Fibroblast of upper back skin (primary cell): ENCODE data around the gene LRRC71.

Source experiments
- DNase-seq: peaks from one replicate; pipeline ENCODE4 v3.0.0-alpha.2; 2013

The LRRC71 gene

DNA sequence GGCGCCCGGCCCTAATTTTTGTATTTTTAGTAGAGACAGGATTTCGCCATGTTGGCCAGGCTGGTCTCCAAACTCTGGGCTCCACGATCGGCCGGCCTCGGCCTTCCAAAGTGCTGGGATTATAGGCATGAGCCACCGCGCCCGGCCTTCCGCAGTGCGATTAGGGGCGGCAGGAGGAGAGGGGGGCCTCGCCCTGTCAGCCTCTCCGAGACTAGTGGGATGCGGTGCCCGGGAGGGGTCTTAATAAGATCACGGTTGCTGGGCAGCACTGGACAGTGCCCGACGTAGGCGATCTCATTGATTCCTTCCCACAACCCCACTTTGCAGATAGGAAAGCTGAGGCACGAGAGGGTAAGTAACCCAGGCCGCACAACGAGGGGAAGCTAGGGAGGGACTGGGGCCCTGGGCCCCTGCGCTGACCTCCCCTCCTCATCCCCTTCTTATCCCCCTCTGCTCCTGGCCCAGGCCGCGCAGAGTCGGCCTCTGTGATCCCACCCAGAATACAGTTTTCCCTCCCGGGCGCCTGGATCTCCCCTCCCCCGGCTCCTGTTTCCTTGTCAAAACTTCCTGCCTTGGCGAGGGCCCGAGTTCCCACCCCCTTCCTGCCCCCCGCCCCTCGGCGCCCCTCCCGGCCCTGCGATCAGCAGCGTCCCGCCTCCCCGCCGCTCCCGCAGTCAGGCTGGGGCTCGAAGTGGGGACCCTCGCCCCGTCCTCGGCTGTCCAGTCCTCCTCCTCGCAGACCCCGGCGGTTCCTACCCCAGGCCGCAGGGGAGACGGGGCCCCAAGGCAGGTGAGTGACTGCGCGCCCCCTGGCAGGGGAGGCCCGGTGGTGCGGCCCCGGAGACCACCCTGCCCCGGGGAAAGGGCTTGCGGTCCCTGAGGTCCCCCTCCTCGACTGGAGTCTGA, 27.1 kb upstream of the LRRC71 start, which contains the start of gene PEAR1:
PEAR1 (plus strand) TSS at position 671 of the 906 bp plus-strand sequence. CDS start 10,209 bp downstream, outside the sequence.
- peak; percentile 68 for DNase-seq

DNA sequence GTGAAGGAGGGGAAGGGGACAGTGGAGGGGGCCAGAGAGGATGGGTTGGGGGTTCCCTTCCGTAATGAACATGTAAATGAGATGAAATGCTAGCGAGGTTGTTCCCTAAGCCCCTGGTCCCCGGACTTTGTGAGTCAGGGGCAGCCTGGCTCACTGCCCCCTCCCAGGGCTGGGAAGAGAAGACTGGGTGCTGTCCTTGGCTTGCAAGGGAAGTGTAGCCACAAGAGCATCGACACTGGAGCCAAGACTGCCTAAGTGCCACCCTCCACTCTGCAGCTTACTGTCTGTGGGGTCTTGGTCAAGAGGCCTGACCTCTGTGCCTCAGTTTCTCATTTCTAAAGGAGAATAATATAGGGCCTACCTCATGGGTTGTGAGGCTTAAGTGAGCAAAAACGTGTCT, 26.4 kb upstream of the LRRC71 start:
- no peak for DNase-seq

DNA sequence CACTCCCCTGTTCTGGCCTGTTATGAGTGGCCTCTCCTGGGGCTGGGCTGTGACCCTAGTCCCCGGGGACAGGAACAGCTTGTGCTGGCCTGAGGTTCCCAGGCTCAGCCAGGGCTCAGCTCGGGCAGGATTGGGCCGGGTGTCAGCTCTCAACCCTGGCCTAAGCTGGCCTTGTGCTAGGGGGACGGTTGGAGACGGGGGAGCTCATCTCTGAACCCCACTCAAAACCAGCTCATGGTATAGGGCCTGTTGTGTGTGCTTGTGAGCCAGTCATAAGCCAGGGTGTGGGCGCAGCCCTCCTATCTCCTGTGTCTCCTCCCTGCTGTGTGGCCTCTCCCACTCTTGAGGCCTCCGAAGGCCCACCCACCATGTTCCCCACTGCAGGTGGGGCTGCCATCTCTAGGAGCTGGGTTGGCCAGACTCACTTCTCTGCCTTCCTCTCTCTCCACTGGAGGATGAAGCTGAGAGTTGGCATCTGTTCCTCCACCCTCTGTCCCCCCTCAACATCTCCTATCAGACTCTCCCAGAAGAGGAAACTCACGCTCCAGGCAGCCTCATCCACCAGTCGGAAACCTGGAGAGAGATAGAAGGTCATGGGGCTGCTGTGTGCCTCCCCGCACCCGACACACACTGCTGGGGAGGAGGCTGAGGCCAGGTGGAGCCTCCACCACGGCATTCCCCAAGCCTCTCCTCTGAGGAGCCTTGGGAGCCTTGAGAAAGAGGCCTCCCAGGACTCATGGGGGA, 25.5 kb upstream of the LRRC71 start:
- DNase-seq, result peak; percentile 57

DNA sequence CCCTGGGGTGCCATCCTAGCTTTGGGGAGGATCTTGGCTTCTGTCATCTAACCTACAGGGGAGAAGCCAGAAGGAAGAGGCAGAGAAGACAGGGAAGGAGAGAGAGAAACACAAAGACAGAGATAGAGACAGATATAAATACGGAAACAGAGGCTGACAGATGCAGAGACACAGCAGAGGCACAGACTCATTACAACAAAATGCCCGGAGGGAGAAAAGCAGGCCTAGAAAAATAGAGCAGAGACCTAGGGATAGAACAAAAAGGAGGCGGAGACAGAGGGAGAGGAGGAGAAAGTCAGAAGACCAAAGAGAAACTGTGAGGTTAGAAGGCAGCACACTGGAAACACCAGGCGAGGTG, 25.0 kb upstream of the LRRC71 start:
- peak; percentile 44 for DNase-seq

DNA sequence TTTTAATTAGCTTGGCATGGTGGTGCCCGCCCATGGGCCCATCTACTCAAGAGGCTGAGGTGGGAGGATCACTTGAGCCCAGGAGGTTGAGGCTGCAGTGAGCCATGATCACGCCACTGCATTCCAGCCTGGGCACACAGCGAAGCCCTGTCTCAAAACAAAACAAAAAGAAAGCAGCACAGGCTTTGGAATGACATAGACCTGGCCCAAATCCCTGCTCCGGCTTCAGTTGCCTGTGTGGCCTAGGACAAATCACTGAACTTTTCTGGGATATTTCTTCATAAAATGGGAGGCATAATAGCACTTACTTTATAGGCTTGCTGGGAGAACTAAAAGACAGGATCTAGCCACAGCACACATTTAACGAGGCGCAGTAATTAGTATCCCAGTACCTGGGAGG, 24.5 kb upstream of the LRRC71 start:
- no peak for DNase-seq

DNA sequence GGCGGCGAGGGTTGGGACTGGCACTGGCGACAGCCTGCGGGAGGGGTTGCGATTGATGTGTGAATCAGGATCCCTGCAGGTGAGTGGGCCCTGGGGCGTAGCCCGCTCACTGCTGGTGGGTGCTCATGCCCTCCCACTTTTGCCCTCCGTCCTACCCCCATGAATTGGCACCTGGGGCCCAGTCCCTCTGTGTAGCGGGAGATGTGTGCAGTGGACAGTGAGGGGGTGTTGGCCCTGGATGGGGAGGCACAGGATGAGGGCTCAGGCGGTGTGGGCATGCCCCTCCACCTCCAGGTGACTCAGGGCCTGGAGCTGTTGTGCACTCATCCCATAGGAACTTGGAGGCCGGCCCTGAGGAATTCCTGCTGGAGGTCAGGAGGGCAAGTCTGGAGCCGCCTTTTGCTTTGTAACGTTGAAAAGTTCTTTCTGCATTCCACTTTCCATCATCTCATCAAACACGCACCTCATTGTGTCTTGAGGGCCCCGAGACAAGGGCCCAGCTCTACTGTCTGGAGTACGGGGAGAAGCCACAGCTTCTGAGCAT, 23.9 kb upstream of the LRRC71 start:
- DNase-seq, result peak; percentile 96

DNA sequence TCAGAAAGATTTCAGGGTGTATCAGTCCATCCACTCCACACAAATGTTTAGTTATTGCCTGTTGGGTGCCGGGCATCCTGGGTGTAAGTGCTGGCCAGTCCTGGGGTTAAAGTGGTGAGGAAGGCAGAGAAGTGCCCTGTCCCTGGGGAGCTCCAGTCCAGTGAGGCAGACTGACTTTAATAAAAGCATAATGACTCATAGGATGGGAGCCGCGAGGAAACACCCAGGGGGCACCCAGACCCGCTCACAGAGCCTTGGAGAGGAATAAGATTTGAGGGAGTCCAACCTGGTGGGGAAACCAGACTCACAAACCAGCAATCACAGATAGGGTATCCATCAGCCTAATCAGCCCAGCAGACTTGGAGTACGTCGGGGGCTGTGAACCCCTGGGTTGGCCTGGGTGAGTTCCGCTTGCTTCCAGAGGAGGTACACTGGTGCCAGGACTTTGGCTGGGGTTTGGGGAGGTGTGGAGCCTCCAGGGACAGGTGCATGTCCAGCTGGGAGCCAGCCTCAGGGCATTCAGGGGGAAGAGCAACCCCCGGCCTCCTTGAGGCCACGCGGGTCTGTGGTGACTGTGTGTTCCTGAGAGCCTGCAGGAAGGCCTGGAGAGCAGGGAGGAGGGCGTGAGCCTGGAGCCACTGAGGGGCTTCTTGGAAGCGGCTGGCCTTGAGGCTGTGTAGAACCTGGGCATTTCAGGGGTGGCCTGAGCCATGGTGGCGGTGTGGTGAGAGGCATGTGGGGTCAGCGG, 23.2 kb upstream of the LRRC71 start:
- DNase-seq, result peak; percentile 77

DNA sequence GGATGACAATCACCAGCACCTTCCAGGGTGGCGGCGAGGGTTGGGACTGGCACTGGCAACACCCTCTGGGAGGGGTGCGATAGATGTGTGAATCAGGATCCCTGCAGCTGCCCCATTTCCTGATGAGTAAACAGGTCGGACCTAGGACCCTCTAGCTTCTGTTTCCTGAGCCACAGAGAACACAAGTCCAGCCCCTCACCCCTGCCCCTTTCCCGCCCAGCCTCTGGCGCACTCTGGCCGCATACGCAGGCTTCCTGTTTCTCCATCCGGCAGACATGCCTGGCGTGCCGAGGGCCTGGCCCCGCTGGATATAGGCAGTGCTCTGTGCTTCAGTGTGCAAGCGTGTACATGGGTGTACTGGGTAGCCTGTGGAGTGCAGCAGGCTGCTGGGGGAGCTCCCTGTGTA, 22.3 kb upstream of the LRRC71 start:
- DNase-seq, result peak; percentile 68

DNA sequence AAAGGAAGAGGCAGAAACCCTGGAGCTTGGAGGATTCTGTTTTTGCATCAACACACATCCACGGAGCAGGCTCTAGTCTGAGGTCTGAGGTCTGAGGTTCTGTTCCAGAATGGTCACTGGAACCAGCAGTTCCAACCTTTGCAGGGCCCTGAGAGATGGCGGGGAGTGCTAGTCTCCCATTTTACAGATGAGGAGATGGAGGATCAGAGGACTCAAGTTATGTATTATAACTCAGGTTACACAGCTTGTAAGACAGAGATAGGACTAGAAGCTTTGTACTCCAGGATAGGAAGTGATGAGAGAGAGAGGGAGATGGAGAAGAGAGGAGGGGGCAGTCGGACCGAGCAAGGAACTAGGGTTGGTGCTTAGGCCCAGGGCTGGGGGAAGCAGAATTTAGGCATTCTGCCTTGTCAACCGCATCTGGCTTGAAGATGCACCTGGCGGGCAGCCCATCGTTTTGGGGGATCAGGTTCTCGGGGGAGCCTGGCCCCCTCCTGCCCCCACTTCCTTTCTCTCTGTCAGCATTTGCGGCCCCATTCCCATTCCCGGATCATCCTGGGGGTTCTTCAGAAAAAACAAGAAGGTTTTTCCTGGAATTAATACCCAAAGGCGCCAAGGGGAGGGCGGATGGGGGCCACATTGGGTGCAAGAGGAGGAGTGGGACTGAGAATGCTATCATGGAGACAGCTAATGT, 21.3 kb upstream of the LRRC71 start:
- DNase-seq, result no peak

DNA sequence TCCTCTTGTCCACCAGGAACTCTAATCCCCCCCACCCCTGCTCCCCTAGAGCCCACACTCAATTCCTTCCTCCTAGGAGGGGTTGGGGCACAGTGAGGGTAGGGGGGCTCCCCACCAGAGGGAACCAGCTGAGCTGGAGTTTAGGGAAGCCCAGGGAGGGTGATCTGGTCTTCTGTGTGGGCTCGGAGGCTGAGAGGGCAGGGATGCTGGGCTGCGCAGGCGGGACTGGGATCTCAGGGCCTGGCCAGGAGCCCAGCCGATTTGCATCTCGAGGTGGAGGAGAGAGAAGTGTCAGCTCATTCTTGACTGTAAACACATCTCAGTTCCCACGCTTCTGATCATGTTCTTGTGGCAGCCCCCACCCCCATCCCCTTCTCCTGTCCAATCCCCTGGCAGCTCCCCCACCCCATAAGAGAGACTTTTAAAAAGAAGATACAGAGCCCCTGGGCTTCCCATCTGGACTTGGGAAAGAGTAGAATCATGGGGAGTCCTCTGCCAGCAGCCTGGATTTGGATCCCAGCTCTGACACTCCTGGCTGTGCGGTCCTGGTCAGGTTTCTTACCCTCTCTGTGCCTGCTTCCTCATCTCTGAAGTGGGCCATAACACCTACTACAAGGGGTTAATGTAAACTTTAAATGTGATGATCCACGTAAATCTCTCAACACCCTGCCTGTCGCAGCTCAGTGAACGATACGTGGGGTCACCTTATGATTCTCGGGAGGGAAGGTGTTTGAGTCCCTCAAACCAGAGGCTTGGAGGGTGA, 20.3 kb upstream of the LRRC71 start:
- DNase-seq, result peak; percentile 66

DNA sequence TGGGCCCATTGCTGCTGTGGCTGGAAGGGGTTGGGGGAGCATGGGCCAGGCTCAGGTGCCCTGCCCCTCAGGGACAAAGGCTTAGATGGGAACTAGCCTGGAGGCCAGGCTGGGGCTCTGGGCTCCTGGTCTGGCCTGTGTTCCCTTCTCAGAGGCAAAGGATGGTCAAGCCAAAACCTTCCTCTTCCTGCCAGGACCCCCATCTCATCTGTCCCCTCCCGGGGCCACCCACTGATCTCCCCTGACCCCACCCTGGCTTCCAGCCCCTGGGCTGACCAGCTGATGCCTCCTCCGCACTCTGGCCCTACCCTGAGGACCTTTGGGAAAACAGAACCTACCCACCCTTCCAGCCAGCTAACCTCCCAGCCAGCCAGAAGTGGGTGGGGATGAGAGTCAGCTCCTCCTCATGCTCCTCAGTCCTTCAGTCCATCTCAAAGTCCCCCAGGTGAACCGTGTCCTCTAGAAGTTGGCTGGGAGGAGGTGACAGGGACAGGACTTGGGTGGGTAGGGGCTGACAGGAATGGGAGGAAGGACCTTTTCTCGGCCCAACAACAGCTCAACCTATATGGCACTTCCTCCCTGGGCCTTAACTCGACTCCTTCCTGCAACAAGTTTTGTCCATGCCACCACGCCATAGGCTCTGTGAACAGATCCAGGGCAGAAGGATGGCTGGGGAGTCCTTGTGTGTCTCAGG, 19.4 kb upstream of the LRRC71 start:
- DNase-seq, result no peak

DNA sequence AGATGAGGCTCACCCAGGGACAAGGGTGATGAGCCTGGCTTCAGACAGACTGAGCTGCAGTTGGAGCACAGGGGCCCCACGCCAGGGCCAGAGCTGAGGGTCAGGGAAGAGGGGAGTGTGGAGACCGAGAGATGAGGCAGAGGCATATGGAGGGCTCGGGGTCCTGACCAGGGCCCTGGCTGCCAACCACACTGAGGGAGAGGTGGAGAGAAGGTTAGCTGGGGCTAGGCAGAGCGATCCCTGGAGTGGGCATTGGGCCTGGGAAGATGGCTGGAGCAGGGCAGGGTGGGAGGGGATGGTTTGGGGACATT, 18.9 kb upstream of the LRRC71 start:
- no peak for DNase-seq

DNA sequence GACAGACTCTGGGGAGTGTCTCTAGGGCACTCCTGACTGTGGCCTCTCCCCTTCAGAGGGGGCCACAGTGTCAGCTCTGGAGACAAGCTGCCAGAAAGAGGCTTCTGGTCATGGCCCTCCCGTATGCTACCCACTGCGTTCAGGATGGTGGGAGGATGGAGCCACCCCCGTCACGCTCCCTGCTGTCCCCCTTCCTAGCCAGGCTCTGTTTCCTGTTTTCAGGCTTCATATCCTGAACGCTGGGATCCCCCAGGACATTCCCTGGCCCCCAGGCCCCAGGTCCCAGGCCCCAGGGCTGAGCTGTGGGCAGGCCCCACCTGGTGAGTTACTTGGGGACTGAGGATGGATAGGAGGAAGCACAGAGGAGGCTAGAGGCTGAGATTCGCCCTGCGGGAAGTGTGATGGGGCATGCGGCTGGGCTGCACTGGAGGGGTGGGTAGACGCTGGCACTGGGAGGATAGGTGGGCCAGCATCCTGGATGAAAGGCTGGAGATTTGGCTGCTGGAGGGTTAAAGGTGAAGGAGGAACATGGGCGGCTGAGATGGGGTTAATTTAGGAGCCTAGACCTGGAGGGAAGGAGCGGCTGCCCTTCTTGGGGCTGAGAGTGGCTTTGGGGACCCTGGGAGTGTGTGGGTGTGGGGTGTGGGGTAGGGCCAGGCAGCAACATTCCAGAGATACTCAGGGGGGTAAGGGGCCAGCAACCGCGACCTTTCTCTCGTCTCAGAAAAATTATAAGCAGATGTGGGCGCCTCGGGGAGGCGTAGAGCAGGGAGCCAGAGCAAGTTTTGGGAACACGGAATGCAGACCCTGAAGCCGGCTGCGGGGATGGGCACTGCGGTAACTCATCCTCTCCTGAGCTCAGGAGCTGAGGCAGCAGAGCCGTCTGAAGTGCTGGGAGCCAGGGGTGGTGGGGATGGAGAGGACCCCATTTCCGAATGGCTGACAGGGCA, 18.2 kb upstream of the LRRC71 start:
- DNase-seq, result peak; percentile 86

DNA sequence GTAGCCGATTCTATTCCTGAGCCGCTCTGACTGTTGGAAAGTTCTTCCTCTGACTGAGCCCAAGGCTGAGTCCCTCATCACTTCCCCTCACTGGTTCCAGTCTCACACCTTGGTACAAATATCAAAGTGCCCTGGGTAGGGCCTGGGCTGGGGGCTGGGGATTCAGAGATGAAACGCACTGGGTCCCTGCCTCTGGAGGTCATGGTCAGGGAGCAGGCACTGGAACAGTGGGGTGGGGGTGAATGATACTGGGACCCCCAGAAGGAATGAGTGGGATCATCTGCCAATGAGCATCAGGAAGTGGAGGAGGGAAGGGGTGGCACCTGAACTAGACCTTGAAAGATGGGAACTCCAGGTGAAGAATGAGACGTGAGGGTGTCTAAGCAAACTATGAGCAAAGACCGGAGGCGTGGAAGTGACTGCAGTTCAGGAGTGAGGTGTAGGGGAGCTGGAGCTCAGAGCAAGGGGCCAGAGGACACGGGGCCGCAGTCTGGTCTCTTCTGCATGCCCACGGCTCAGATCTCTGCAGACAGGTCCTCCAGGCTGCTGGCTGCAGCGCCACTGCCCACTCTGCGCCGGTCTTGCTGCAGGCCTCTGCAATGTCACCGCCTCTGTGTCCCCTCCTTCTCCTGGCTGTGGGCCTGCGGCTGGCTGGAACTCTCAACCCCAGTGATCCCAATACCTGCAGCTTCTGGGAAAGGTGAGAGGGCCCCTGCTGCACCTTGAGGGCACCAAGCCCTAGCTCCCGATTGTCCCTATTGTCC, 16.9 kb upstream of the LRRC71 start:
- DNase-seq, result no peak

DNA sequence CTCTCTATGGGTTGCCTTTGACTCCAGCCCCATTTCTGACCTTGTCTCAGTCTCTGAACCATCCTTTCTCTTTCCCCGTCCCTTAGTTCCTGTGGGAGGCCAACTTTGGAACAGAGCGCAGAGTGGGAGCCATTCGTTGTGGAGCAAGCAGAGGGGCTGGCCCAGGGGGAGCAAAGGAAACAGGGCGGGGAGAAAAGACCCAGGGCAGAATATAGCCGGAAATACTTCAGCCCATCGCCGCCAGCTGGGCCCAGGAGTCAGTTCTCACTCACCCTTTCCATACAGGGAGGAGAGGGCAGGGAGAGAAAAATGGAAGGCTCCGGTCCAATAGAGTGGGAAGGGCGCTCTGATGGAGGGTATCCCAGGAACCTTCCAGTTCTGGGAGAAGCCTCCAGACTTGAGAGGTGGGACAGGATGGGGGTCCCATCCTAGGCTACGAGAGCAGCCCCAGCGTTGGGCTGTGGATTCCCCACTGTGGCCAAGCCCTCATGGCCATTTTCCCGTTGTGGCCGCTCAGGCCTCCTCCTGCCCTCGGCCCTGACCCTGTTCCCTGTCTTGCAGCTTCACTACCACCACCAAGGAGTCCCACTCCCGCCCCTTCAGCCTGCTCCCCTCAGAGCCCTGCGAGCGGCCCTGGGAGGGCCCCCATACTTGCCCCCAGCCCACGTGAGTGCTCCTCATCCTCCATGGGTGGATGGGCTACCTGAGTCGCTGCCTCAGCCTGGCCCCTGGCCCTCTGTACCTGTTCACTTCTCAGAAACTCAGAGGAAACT, 16.1 kb upstream of the LRRC71 start:
- DNase-seq, result no peak

DNA sequence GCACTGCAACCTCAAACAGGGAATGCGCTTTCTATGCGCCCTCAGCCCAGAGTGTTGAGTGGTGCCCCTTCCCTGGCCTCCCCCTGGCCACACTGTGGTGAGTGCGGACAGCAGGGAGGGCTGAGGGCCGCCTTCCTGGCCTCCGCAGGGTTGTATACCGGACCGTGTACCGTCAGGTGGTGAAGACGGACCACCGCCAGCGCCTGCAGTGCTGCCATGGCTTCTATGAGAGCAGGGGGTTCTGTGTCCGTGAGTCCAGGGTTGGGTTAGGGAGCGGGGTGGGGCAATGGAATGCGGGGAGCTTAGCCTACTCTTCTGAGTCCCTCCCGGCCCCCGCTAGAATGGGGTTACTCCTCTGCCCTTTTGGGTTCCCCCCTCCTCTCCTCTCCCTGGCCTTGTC, 15.3 kb upstream of the LRRC71 start:
- no peak for DNase-seq

DNA sequence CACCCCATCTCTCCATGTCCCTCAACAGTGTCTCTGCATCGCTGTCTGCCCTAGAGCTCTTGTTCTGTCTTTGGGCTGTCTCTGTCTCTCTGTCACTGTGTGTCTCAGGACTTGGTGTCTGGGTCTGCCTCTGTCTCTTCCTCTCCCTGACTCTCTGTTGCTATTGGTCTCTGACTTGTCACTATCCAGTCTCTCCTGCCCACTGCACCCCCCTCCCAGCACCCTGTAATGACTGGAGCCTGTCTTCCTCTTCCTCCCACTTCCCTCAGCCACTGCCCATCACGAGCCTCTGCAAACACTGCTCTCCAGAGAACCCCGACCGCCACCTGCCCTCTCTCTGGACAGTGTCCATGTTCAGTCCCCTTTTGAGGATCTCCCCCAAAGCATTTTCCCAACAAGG, 14.8 kb upstream of the LRRC71 start:
- DNase-seq, result no peak

DNA sequence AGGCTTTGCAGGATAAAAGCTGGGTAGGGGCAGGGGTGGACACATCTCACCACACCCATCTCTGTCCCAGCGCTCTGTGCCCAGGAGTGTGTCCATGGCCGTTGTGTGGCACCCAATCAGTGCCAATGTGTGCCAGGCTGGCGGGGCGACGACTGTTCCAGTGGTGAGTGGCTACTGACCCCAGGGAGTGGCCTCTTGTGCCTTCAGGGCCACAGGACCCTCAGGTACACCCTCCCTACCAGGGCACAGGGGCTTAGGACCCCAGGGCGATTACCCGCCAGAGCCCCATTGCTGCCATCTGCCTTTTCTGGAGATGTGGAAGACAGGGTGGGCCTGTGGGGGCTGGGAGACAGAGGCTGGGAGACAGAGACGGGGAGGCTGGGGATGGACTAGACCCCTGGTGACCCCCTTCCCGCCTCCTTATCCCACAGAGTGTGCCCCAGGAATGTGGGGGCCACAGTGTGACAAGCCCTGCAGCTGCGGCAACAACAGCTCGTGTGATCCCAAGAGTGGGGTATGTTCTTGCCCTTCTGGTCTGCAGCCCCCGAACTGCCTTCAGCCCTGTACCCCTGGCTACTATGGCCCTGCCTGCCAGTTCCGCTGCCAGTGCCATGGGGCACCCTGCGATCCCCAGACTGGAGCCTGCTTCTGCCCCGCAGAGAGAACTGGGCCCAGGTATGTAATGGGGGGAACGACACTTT, 14.1 kb upstream of the LRRC71 start:
- DNase-seq, result no peak
